A549 treated with Mapracorat at 1 μM for 4 hours (cell line): Measurements from ENCODE around the gene GPR161. TPM values are rescaled to one million over a fixed set of nuclear protein-coding genes. Genes with fewer than 3 reads are reported as not detected.

ENCODE experiments used
- total RNA-seq: library from RNA; stranded (reverse); fragments of 200-300 nt; extraction: Qiagen RNA extraction; gene quantifications from 5 replicates; pipeline ENCODE4 v1.2.3, GENCODE V29; 2022

GPR161 gene
- 10.4 to 17.4 TPM (median 15.9 TPM) in 5 replicates for total RNA-seq

GRCh38 chr1:168136709-168137514 lies at the start of gene GPR161:
TSS of gene GPR161 (minus strand) at chr1:168136930. CDS start at chr1:168104850, 32,080 bp downstream.

GRCh38 chr1:168178638-168179437 lies 42.1 kb upstream of the GPR161 start, which contains the start of gene TIPRL:
TSS of gene TIPRL (plus strand) at chr1:168178962. CDS start at chr1:168179078, 116 bp downstream.

Other genes with a start within 250 kb of the GPR161 start
- 0.04 to 0.21 TPM (median 0.04 TPM) in 3 of 5 replicates, not detected in the others for gene ADCY10, start 222.8 kb downstream of the GPR161 start, total RNA-seq
- gene DCAF6, start 200.2 kb downstream of the GPR161 start, total RNA-seq, result 23.6 to 30.2 TPM (median 24.7 TPM) in 5 replicates
- gene MPC2, start 199.9 kb downstream of the GPR161 start, total RNA-seq, result 52.4 to 82.2 TPM (median 74.5 TPM) in 5 replicates
- gene TIPRL, start 42.0 kb upstream of the GPR161 start, total RNA-seq, result 29.8 to 35.1 TPM (median 33.1 TPM) in 5 replicates
- 13.0 to 17.3 TPM (median 13.7 TPM) in 5 replicates for gene SFT2D2, start 89.1 kb upstream of the GPR161 start, total RNA-seq
- 0.35 to 1.00 TPM (median 0.68 TPM) in 5 replicates for gene TBX19, start 143.9 kb upstream of the GPR161 start, total RNA-seq